Adipose tissue (tissue), 3 donors: ENCODE data around the gene TNFSF9. TPM values are rescaled to one million over a fixed set of nuclear protein-coding genes. Genes with fewer than 3 reads are reported as not detected.

Experiments
- H3K27ac ChIP-seq: one replicate; pipeline ENCODE4 v1.5.1; 2013; ENCODE audit warnings: low read depth, low read length
- WGBS, 3 donors: extraction: QIAGEN DNeasy Blood & Tissue Kit; methylation state at CpG; one replicate each; pipeline ENCODE4 v1.1.7; 2013; 5-methylcytosine and 5-hydroxymethylcytosine counted together
- polyA plus RNA-seq, 3 donors: library from polyadenylated mRNA; stranded (reverse); fragments of 200-250 nt; gene quantifications; one replicate each; pipeline ENCODE4 v1.2.3, GENCODE V29; 2013
- donor health status: healthy with polysubstance abuse.
- donor health status: Bipolar disorder and iron deficiency.
- donor health status: healthy.

The TNFSF9 gene
- 1 to 10 TPM in 1 of 3 donors, under 1 TPM in 2; 0.09 to 1.5 (median 0.83) TPM for polyA plus RNA-seq

GRCh38 chr19:6530386-6531162, at the start of gene TNFSF9:
Gene TNFSF9 (plus strand): TSS chr19:6531026. CDS start chr19:6531037, 11 bp downstream.
- WGBS, 3 donors = 1% methylated on average over 41 to 44 of the region's 44 CpGs
- peak within 1 kb of the TSS; percentile 5 for H3K27ac ChIP-seq

- H3K27ac ChIP-seq = no peak within 1 kb of the TSS
Measured at GRCh38 chr19:6481541-6482342, 49.1 kb upstream of the TNFSF9 start, which contains the start of gene DENND1C. Gene DENND1C (minus strand): TSS chr19:6481787. CDS start chr19:6481695, 92 bp downstream.

DNA sequence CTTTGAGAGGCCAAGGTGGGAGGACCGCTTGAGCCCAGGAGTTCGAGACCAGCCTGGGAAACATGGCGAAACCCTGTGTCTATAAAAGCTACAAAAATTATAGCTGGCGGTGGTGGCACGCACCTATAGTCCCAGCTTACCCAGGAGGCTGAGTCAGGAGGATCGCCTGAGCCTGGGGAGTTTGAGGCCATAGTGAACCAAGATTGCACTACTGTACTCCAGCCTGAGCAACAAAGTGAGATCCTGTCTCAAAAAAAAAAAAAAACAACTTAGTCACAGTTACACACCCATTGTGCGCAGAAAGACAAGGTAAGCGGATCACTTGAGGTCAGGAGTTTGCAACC, 48.5 kb upstream of the TNFSF9 start:
- H3K27ac ChIP-seq = no peak overlapping the region
- WGBS, 3 donors = 92 to 94% (median 93%) methylated on average over 8 of the region's 8 CpGs

More at GRCh38 chr19:6481541-6482342, 49.1 kb upstream of the TNFSF9 start, which contains the start of gene DENND1C:
- 23 to 44% (median 25%) methylated on average over 22 to 24 of the region's 24 CpGs for WGBS, 3 donors

DNA sequence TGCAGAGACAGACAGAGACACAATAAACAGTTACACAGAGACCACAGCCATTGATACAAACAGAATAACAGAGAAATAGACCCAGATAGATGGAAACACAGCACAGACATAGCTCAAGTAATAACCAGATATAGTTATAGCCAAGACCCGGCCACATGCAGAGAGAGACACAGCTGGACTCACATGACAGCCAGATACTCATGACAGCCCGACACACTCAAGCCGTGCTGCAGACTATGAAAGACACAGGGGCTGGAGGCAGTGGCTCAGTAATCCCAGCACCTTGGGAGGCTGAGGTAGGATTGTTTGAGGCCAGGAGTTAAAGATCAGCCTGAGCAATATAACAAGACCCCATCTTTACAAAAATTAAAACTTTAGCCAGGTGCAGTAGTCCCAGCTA, 47.6 kb upstream of the TNFSF9 start:
- 49 to 64% (median 64%) methylated on average over 3 of the region's 3 CpGs for WGBS, 3 donors
- no peak overlapping the region for H3K27ac ChIP-seq

GRCh38 chr19:6484230-6484629, 46.6 kb upstream of the TNFSF9 start:
- WGBS, 3 donors = 79 to 86% (median 83%) methylated on average over 8 of the region's 8 CpGs
- no peak overlapping the region for H3K27ac ChIP-seq

GRCh38 chr19:6484831-6485230, 46.0 kb upstream of the TNFSF9 start:
- 86 to 94% (median 89%) methylated on average over 7 of the region's 7 CpGs for WGBS, 3 donors

DNA sequence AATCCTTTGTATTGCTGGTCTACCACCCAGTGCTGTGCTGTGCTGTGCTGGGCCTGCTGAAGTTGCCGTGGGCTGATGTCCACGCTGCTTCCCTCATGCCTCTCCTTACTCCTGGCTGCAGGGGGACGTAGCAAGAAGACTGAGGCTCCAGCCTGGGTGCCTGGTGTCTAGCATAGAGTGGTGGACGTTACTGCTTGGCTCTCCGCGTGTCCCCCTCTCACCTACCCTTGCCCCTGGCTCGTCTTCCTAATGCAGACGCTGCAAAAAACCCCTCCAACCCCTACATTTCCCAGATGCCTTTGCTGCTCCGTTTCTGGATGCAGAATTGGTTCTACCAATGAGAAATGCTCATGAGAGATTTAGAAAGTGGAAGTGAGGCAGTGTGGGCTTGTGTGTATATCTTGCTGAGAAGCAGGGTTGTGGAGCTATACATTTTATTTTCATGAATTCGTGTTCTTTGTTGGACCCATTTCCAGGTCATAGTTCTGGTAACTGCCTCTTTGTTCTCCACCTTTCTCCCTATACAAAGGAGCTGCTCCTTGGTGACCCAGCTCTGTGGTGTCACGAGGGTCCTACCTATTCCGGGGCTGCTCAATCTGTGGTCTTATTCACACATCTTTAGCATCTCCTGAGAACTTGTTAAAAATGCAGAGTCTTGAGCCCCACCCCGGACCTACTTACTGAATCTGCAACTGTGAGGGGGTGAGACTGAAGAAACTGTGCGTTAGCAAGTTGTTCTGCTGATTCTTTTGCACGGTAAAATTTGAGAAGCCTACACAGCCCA, 41.4 kb upstream of the TNFSF9 start:
- no peak overlapping the region for H3K27ac ChIP-seq
- 37 to 57% (median 51%) methylated on average over 15 of the region's 15 CpGs for WGBS, 3 donors

More at GRCh38 chr19:6484831-6485230, 46.0 kb upstream of the TNFSF9 start:
- no peak overlapping the region for H3K27ac ChIP-seq

- H3K27ac ChIP-seq = no peak overlapping the region
- 61 to 67% (median 64%) methylated on average over 2 of the region's 2 CpGs for WGBS, 3 donors
Measured at GRCh38 chr19:6490134-6490533, 40.7 kb upstream of the TNFSF9 start.

DNA sequence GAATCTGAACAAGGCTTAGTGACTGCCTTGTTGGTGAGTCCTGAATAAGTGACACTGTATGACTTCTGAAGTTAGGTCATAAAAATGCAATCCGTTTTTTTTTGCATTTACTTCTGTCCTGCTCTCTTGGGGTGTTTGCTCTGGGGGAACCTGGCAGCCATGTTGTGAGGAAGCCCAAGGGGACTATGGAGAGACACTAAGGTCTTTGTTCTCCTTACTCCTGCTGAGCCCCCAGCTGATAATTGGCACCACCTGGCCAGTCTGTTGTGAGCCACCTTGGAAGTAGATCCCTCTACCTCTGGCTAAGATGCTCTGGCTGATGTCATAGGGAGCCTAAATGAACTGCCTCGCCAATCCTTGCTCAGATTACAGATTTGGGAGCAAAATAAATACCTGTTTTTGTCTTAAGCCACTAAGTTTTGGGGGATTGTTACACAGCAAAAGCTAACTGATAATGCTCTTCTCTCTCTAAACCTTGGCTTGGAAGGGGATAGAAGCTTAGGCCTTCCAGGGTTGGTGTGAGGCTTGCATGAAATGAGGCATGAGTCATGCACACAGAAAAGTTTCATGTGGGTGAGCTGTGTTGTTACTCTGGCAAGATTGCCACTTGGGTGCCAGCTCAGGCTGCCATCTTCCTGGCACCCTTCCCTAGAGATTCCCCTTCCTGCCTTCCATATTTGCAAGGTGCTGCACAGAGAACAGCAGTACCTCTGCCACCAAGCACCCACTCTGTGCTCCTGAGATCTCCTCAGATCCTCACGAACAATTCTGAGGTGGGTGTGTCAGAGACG, 38.8 kb upstream of the TNFSF9 start:
- no peak overlapping the region for H3K27ac ChIP-seq
- 84 to 85% (median 84%) methylated on average over 4 of the region's 4 CpGs for WGBS, 3 donors

DNA sequence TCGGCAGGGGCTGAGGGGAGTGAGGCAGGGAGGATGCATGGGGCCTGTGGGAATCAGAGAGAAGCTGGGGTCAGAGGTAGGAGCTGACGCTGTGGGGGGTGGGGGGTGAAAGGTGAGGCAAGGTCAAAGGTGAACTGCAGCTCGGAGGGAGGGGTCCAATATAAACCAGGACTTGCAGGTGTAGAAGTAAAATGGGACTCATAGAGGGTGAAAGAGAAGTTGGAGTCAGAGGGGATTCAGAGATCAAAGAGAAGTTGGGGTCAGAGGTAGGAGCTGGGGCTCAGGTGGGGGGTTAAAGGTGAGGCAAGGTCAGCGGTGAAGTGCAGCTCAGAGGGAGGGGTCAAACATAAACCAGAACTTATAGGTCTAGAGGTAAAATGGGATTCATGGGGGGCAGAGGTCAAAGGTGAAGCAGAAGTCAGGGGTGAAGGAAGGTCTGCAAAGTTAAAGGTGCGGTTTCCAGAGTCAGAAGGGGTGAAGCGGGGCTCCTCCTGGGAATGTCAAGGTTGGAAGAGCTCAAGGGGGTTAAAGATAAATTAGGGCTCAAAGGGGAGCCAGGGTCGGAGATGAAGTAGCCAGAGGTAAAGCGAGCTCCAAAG, 36.3 kb upstream of the TNFSF9 start:
- no peak overlapping the region for H3K27ac ChIP-seq
- WGBS, 3 donors = 78 to 85% (median 79%) methylated on average over 8 of the region's 8 CpGs

GRCh38 chr19:6495947-6496346, 34.9 kb upstream of the TNFSF9 start:
- WGBS, 3 donors = 95 to 96% (median 96%) methylated on average over 18 to 19 of the region's 19 CpGs
- no peak overlapping the region for H3K27ac ChIP-seq

DNA sequence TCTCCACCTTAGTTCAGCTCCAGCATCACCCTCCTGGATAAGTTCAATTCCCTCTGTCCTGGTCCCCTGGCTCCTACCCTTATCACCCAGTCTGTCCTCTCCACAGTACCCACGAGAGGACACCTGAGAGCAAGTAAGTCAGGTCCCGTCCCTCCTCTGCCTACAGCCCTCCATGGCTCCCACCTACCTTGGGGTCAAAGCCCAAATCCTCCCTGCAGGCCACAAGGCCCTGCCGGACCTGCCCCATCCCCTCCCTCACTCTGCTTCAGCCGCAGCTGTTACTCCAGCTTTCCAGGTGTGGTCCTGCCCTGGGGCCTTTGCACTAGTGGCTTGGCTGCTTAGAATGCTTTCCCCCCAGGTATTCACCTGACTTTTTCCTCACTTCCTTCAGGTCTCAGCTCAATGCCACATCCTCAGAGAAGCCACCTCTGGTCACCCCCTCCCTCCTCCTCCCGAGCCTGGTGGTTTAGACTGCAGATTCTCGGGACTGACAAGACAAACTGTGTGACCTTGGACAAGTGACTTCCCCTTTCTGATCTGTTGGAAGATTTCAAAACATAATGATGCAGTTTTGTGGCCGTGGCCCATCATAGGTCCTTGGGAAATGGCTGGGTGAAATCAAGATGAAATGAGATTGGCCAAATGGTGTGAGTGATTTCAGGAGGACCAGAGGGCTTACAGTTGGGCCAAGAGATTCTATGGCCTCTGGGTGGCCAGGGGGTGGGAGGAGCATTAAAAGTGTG, 32.4 kb upstream of the TNFSF9 start:
- 66 to 78% (median 71%) methylated on average over 7 of the region's 7 CpGs for WGBS, 3 donors
- no peak overlapping the region for H3K27ac ChIP-seq

- H3K27ac ChIP-seq = no peak overlapping the region
- 65 to 81% (median 65%) methylated on average over 16 to 17 of the region's 17 CpGs for WGBS, 3 donors
Measured at GRCh38 chr19:6499052-6499790, 31.6 kb upstream of the TNFSF9 start.

DNA sequence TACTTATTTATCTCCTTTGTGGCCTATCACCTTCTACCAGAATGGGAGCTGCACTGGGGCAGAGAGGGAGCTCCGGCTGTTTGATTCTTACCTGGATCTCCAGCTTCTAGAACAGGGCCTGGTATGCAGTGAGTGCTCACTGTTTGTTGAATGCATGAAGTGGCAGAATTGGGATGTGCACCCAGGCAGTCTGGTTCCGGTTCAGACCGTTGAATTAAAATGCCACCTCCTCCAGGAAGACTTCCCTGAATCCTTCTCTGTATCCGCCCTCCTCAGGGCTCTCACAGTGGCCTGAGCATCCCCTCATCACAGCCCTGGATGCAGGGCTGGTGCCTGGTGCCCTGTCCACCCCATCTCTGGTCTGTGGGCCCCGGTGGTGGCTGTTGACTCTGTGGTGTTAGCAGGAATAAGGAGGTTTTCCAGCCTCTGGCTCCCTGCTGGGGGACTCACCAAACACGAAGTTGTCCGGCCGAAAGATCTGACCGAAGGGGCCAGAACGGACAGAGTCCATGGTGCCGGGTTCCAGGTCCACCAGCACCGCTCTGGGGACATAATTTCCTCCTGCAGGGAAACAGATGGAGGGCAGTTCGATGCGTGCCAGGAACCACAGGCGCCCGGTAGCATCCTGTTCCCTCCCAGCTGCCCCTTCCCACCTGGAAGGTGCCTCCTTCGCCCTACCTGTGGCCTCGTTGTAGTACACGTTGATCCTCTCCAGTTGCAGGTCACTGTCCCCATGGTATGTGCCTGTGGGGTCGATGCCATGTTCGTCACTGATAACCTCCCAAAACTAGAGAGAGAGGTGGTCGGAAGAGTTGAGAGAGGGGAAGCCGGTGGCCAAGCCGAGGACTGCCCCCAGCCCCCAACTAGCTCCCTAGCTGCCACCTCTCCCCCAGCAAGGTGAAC, 29.7 kb upstream of the TNFSF9 start:
- WGBS, 3 donors = 55 to 67% (median 60%) methylated on average over 24 of the region's 24 CpGs
- H3K27ac ChIP-seq = no peak overlapping the region
